ENCODE data around the gene CBX7. TPM values are rescaled to one million over a fixed set of nuclear protein-coding genes. Genes with fewer than 3 reads are reported as not detected.

The CBX7 gene
- total and polyA plus RNA-seq, 2 donors, result 11.6 to 154 TPM

DNA sequence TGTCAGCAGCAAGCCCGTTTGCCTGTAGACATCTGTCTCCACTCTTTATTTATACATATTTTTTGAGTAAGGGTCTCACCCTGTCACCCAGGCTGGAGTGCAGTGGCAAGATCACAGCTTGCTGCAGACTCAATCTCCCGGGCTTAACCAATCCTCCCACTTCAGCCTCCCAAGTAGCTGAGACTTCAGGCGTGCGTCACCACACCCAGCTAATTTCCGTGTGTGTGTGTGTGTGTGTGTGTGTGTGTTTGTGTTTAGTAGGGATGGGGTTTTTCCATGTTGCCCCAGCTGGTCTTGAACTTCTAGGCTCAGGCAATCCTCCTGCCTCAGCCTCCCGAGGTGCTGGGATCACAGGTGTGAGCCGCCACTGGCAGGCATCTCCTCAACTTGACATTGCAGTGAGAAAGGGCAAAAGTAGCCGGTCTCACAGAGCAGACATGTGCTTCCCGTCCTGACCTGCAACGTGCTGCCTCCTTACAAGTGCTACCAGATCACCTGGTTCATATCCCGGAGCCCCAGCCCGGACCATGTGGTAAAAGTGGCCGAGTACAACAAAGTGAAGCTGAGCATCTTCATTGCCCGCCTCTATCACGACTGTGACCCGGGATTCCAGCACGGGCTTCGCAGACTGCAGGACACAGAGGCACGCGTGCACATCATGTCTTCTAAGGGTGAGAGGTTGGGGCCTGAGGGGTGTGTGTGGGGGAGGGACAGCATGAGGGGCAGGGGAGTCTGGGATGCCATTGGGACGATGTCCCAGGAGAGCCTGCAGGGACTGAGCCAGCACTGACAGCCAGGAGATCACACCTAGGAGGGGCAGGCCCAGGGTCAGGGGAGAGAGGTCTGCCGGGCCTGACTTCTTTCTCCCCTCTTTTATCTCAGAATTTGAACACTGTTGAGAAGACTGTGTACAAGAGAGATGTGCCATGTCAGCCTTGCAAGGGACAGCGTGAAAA, 61.1 kb downstream of the CBX7 start:
- WGBS, result 80% methylated on average over 23 of the region's 23 CpGs
- Histone ChIP-seq H3K4me3 (ENCODE audit: low read depth, low read length) (no peak overlapping the region), H3K27ac (ENCODE audit: low read depth) (no peak overlapping the region), H3K4me1 (ENCODE audit: insufficient read depth) (no peaks in the 10 kb centered on the region), H3K36me3 (ENCODE audit: insufficient read depth) (no peaks in the 10 kb centered on the region)
- DNase-seq (ENCODE audit: extremely low spot score), result no peak

DNA sequence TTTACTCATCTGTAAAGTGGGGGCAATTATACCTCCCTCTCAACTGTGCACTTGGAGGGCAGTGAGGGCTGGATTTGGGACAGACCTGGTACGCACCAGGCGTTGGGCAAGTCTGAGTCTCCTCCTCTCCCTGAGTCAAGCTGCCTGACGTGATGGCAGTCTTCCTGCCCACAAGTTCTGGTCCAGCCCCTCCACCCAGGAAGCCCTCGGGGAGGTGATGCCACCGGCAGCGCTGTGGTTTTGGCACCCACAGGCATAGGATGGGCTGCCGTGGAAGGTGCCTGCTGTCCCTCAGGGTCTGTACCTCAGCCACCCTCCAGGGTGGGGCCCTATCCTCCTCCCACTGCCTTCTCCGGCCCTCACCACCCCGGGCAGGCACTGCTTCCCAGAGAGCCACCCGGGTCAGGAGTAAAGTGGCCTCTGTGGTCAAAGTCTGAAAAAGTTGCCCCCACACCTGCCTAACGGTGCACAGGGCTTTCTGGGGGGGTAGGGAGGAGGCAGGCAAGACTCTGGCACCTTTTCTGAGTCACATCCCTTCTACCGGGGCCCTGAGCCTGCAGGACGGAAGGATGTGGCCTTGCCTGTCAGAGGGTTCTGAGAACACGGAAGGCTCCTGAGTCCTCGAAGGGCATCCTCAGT, 61.9 kb downstream of the CBX7 start:
- Histone ChIP-seq H3K4me3 (ENCODE audit: low read depth, low read length) (no peak overlapping the region), H3K36me3 (ENCODE audit: insufficient read depth) (no peaks in the 10 kb centered on the region), H3K4me1 (ENCODE audit: insufficient read depth) (no peaks in the 10 kb centered on the region), H3K27ac (ENCODE audit: low read depth) (no peak overlapping the region)
- 72% methylated on average over 15 of the region's 15 CpGs for WGBS
- no peak for DNase-seq (ENCODE audit: extremely low spot score)

DNA sequence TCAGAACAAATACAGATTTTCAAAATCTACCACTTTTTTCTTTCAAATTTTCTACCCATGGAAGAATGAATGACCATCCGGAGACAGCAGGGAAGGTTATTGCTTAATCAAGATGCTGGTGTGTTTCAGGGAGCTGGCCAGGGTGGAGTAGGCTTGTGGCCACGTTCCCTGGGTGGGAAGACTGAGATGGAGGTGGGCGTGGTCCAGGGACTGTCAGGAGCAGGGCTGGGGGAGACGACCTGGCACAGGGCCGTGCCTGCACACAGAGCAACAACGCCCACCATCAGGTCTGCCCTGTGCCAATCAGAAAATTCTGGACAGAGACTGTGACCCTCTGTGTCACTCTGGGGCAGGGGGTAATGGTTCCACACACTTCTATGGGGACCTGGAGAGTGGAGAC, 62.6 kb downstream of the CBX7 start:
- Histone ChIP-seq H3K27ac (ENCODE audit: low read depth) (no peak overlapping the region), H3K36me3 (ENCODE audit: insufficient read depth) (no peaks in the 10 kb centered on the region), H3K4me1 (ENCODE audit: insufficient read depth) (no peaks in the 10 kb centered on the region), H3K4me3 (ENCODE audit: low read depth, low read length) (no peak overlapping the region)
- 66% methylated on average over 6 of the region's 6 CpGs for WGBS
- DNase-seq (ENCODE audit: extremely low spot score), result no peak

DNA sequence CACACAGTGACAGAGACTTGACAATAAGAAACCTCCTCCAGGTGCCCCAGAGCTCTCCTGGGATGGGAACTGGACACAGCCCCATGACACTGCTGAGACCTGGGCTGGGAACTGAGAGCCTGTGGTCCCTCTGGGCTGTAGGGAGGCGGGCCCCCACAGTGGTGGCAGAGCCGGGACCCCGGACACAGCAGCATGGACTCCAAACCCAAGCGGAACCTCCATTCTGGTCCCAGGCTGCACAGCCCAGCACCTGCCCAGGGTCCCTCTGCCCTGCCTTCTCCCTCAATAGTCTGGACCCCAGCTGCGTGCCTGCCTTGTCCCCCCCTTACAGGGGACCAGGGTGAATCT, 63.8 kb downstream of the CBX7 start:
- no peak overlapping the region for H3K27ac ChIP-seq (ENCODE audit: low read depth)
- 85% methylated on average over 5 of the region's 5 CpGs for WGBS
- no peak overlapping the region for H3K4me3 ChIP-seq (ENCODE audit: low read depth, low read length)
- H3K4me1 ChIP-seq (ENCODE audit: insufficient read depth), result no peaks in the 10 kb centered on the region
- DNase-seq (ENCODE audit: extremely low spot score), result no peak
- H3K36me3 ChIP-seq (ENCODE audit: insufficient read depth), result no peaks in the 10 kb centered on the region

DNA sequence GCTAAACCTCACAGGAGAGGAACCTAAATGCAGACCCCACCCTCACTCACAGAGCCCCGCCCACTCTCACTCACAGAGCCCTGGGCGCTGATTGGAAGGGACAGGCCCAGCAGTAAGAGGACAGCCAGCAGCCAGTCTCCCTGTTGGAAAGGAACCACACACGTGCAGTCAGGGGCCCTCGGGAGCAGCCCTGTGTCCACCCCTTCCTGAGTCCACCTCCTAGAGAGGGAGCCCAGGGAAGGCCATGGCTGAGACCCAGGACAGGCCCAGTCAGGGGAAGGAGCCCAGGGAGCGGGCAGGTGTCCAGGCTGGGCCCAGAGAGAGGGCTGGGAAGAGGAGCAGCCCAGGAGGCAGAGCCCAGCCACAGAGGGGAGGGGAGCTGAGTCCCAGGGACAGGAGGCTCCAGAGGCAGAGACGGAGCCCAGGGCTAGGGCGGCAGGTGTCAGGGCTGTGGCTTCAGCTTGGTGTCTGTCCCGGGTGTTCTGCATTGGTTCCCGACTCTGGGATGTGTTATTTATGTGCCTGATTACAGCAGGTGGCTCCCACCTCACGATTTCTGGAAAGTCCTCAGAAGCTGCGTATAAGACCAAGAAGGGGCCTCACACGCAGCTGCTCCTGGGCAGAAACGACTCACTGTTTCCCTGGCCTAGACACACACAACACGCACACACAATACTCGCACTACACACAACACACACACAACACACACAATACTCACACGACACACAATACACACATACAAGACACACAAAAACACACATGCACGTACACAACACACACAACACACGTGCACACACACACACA, 64.4 kb downstream of the CBX7 start:
- DNase-seq (ENCODE audit: extremely low spot score), result no peak
- Histone ChIP-seq H3K4me3 (ENCODE audit: low read depth, low read length) (no peak overlapping the region), H3K4me1 (ENCODE audit: insufficient read depth) (no peaks in the 10 kb centered on the region), H3K36me3 (ENCODE audit: insufficient read depth) (no peaks in the 10 kb centered on the region), H3K27ac (ENCODE audit: low read depth) (no peak overlapping the region)
- WGBS, result 49% methylated on average over 18 of the region's 18 CpGs

DNA sequence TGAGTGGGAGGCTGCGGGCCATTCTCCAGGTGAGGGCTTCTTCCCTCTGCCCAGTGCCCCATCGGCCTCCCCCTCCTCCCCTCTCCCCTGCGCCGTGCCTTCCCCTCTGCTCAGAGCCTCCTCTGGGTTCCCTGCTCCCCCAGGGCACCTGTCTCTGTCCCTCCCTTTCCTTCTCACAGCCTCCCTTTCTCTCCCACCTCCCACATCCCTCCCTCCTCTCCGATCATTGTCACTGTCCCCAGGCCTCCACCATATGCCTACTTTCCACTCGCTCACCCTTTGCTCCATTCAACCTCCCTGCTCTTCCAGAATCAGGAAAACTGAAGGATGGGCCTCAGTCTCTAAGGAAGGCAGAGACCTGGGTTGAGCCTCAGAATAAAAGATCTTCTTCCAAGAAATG, 65.4 kb downstream of the CBX7 start:
- Histone ChIP-seq H3K27ac (ENCODE audit: low read depth) (no peak overlapping the region), H3K4me1 (ENCODE audit: insufficient read depth) (no peaks in the 10 kb centered on the region), H3K36me3 (ENCODE audit: insufficient read depth) (no peaks in the 10 kb centered on the region), H3K4me3 (ENCODE audit: low read depth, low read length) (no peak overlapping the region)
- WGBS, result 96% methylated on average over 6 of the region's 6 CpGs
- DNase-seq (ENCODE audit: extremely low spot score), result no peak

DNA sequence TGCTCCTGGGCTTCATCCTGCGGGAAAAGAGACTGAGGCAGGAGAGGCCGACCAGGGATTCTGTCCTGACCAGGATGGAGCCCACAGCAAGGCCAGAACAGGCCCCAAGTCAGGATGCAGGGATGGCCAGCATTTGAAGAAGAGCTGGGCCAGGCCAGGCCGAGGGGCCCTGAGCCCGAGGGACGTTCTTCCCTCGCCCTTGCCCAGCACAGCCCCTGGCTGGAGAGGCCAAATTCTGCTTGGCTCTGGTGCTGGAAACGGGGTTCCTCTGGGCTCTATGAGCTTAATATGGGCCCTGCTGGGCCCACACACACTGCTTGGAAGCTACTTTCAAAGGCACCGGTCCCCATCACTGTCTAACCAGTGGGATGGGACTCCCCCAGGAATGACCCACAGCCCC, 67.8 kb downstream of the CBX7 start:
- 88% methylated on average over 8 of the region's 8 CpGs for WGBS
- Histone ChIP-seq H3K4me3 (ENCODE audit: low read depth, low read length) (no peak overlapping the region), H3K27ac (ENCODE audit: low read depth) (no peak overlapping the region), H3K36me3 (ENCODE audit: insufficient read depth) (no peaks in the 10 kb centered on the region), H3K4me1 (ENCODE audit: insufficient read depth) (no peaks in the 10 kb centered on the region)
- no peak for DNase-seq (ENCODE audit: extremely low spot score)

DNA sequence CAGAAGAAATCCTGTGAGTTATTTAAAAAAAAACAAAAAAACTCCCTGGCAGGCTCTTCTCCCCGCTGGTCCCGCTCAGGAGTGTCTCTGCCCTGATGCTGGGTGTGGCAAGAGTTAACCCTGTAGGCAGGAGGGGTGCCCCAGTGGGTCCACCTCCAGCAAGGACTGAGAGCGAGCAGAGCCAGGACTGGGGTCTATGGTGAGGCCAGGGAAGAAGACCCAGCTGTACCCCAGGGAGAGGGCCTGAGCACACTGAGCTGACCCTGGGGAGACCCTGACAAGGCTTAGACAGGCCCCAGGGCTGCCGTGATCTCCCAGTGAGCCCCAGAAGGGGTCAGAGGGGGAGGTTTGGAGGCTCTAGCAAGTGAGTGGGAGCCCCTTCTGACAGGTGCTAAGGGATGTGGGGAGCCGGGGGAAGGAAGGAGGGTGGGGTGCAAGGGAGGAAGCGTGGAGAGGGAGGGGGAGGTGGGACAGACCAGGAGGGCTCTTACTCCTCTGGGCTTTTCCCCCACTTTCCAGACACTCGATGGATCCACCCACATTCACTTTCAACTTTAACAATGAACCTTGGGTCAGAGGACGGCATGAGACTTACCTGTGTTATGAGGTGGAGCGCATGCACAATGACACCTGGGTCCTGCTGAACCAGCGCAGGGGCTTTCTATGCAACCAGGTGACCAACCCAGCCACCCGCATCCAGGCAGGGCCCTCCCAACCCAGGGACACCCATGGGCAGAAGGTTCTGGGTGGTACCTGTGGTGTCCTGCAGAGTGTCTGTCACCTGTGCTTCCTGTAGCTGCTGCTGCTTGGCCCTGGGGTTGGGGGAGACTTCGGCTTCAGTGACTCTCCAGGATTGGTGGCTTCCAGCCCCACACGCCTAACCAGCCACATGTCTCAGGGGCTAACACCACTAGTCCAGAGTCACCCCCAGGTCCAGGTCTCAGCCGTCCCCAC, 69.0 kb downstream of the CBX7 start:
- 81% methylated on average over 14 of the region's 14 CpGs for WGBS
- DNase-seq (ENCODE audit: extremely low spot score), result no peak
- Histone ChIP-seq H3K4me3 (ENCODE audit: low read depth, low read length) (no peak overlapping the region), H3K4me1 (ENCODE audit: insufficient read depth) (no peaks in the 10 kb centered on the region), H3K27ac (ENCODE audit: low read depth) (no peak overlapping the region), H3K36me3 (ENCODE audit: insufficient read depth) (no peaks in the 10 kb centered on the region)

DNA sequence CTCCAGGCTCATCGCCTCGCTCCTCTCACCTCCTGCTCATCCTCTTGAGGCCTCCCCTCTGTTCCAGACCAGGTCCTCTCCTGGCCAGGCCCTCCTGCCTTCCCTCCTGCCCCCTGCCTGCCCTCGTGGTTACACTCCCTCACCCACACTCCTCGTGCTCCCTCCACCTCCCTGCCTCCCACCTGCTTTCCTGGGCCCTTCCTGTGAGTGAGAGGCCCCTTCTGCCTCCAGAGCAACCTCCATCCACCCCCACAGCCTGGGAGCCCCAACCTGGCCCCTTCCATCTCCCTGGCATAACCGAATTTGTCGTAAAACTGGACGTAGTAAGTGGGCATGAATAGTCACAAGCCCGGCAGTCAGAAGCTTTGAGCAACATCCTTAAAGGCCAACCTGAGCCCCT, 70.9 kb downstream of the CBX7 start:
- 76% methylated on average over 8 of the region's 8 CpGs for WGBS
- Histone ChIP-seq H3K27ac (ENCODE audit: low read depth) (no peak overlapping the region), H3K4me3 (ENCODE audit: low read depth, low read length) (no peak overlapping the region), H3K36me3 (ENCODE audit: insufficient read depth) (no peaks in the 10 kb centered on the region), H3K4me1 (ENCODE audit: insufficient read depth) (no peaks in the 10 kb centered on the region)
- no peak for DNase-seq (ENCODE audit: extremely low spot score)

DNA sequence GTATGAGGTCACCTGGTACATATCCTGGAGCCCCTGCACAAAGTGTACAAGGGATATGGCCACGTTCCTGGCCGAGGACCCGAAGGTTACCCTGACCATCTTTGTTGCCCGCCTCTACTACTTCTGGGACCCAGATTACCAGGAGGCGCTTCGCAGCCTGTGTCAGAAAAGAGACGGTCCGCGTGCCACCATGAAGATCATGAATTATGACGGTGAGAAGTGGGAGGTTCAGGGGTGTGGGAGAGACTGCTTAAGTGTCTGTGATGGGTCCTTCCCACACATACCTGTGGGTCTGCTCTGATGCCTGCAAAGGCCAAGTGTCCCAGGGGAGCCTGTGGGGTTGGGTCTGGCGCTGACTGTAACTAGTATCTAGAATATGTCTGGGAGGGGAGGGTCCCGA, 71.5 kb downstream of the CBX7 start:
- WGBS, result 90% methylated on average over 12 of the region's 12 CpGs
- no peaks in the 10 kb centered on the region for H3K36me3 ChIP-seq (ENCODE audit: insufficient read depth)
- no peaks in the 10 kb centered on the region for H3K4me1 ChIP-seq (ENCODE audit: insufficient read depth)
- no peak overlapping the region for H3K27ac ChIP-seq (ENCODE audit: low read depth)
- no peak overlapping the region for H3K4me3 ChIP-seq (ENCODE audit: low read depth, low read length)
- DNase-seq (ENCODE audit: extremely low spot score), result no peak
